GM10266 (cell line): Measurements from ENCODE around the gene CARMIL3.
A peak's percentile ranks its signal among the peaks of the same experiment; 100 is the strongest.

Experiments used
- DNase-seq: peaks from one replicate; pipeline ENCODE4 v3.0.0; 2012; ENCODE audit errors: extremely low spot score
- TF ChIP-seq, protein P1 (sequence below): IDR thresholded peaks from 2 replicates; pipeline ENCODE4 v1.5.1; 2012; ENCODE audit warnings: mild to moderate bottlenecking, low read depth; ENCODE audit not compliant: control insufficient read depth, insufficient read depth; ENCODE audit errors: missing control alignments

The CARMIL3 gene

GRCh38 chr14:24071836-24072430, 20.1 kb downstream of the CARMIL3 start:
- TF ChIP-seq, protein P1, sequence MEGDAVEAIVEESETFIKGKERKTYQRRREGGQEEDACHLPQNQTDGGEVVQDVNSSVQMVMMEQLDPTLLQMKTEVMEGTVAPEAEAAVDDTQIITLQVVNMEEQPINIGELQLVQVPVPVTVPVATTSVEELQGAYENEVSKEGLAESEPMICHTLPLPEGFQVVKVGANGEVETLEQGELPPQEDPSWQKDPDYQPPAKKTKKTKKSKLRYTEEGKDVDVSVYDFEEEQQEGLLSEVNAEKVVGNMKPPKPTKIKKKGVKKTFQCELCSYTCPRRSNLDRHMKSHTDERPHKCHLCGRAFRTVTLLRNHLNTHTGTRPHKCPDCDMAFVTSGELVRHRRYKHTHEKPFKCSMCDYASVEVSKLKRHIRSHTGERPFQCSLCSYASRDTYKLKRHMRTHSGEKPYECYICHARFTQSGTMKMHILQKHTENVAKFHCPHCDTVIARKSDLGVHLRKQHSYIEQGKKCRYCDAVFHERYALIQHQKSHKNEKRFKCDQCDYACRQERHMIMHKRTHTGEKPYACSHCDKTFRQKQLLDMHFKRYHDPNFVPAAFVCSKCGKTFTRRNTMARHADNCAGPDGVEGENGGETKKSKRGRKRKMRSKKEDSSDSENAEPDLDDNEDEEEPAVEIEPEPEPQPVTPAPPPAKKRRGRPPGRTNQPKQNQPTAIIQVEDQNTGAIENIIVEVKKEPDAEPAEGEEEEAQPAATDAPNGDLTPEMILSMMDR = no peak
- no peak for DNase-seq

DNA sequence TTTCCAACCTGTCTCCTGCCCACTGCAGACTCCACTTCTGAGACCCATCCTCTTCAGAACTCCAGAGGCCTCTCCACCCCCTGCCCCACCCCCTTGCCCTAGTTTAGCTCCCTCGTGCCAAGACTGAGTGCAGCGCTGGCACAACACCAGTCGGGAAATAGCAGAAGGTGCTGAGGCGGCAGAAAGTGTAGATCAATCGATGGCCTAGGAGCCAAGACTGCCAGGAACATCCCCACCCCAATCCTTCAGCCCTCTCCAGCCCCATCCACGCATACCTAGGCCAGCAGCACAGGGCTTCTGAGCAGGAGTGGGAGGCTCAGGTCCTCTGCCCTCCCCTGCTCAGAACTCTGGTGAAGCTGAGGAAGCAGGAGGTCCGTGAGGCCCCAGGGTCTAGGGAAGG, 20.6 kb downstream of the CARMIL3 start:
- TF ChIP-seq, protein P1 = no peak
- no peak for DNase-seq

DNA sequence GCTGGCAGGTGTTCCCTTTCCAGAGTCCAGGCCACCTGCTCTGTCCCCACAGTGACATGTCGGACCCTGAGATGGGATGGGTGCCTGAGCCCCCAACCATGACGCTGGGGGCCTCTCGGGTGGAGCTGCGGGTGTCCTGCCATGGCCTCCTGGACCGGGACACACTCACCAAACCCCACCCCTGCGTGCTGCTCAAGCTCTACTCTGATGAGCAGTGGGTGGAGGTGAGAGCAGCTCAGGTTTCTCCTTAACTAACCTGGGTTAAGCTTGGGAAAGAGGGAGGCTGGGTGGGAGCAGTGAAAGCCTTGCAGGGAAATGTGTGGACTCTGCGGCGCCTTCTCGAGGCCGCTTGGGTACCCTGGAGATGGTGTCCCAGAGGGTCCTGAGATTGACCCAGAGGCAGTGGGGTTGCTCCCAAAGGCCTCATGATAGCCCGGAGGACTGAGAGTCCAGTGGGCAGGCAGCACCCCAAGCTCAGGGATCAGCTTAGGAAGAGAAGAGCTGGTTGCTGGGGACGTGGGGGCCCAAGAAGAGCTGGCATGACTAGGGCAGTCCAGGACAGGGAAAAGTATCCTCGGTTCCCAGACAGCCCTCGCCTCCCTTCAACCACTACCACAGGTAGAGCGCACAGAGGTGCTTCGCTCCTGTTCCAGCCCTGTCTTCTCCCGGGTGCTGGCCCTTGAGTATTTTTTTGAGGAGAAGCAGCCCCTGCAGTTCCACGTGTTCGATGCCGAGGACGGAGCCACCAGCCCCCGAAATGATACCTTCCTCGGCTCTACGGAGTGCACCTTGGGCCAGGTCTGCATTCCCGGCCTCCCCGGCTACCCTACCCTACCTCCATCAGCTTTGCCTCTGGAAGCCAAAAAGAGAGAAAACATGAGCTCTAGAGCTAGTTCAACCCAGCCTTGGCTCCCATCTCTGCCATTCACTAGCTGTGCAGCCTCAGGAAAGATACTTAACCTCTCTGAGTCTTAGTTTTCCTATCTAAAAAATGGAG, 21.4 kb downstream of the CARMIL3 start:
- DNase-seq = no peak
- TF ChIP-seq, protein P1 = no peak

DNA sequence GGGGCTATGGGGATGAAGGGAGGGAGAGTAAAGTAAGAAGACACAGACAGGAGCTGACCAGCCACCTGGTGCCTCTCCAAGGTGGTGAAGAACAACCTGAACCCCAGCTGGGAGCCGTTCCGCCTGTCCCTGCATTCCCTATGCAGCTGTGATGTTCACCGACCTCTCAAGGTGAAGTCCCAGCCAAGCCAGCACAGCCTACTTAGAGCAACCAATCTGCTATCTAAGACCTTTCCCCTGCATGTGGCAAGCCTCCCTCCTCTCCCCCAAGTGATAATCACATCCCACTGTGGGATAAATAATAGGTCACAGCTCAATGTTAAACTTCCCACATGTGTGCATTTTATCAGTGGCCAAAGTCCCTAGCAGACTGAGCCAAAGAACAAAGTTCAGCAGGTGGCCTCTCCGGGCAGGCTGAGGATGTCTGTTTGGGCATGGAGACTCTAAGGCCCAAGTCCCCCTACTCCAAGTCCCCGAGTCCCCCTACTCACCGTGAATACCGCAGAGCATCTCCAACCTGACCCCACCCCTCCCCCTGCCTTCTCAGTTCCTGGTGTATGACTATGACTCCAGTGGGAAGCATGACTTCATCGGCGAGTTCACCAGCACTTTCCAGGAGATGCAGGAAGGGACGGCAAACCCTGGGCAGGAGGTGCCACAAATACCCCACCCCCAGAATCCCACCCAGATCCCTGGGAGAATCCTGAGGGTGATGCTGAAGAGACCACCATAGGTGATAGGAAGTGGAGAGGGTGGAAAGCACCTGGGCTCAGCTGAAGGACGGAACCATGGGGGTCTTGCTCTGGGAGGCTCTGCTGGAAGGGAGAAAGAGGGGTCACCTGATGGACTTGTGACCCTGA, 23.0 kb downstream of the CARMIL3 start:
- TF ChIP-seq, protein P1 = no peak
- DNase-seq = no peak

- peak; percentile 52 for DNase-seq
- TF ChIP-seq, protein P1 = no peak
Measured at GRCh38 chr14:24075485-24076301, 23.9 kb downstream of the CARMIL3 start.

DNA sequence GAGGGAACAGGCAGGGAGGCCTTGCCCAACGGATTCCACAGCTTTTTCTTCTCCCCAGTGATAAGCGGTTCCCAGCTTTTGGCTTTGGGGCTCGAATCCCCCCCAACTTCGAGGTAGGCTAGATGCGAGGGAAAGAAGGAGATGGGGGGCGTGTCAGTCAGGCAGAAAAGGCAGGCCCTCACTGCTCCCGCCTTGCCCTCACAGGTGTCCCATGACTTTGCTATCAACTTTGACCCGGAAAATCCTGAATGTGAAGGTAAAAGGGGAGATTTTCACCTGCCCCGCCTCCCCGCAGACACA, 24.4 kb downstream of the CARMIL3 start:
- TF ChIP-seq, protein P1 = no peak
- DNase-seq = no peak
